Thoracic aorta (tissue), 2 donors: ENCODE results near the gene TMLHE. TPM values are rescaled to one million over a fixed set of nuclear protein-coding genes. Genes with fewer than 3 reads are reported as not detected.
A peak's percentile ranks its signal among the peaks of the same experiment; 100 is the strongest.

ENCODE experiments used
- ATAC-seq: fragments of 150-250 bp; one replicate; pipeline ENCODE4 v1.8.0; 2017; ENCODE audit warnings: low read depth; ENCODE audit not compliant: insufficient number of reproducible peaks, low FRiP score
- DNase-seq: peaks from one replicate; pipeline ENCODE4 v3.0.0-alpha.2; 2020; ENCODE audit warnings: low spot score
- H3K27ac ChIP-seq, 2 donors: fragments of 200-600 bp; sonication (generic); 1 replicate in 1 of 2; 2 replicates in 1 of 2; pipeline ENCODE4 v1.5.1; 2016; ENCODE audit warnings: mild to moderate bottlenecking in 2 of 2, moderate library complexity in 2 of 2
- H3K27me3 ChIP-seq: fragments of 200-600 bp; sonication (generic); replicated peaks from 2 replicates; pipeline ENCODE4 v1.6.0; 2016; ENCODE audit warnings: mild to moderate bottlenecking; ENCODE audit not compliant: insufficient read depth
- H3K36me3 ChIP-seq: fragments of 200-600 bp; sonication (generic); one replicate; pipeline ENCODE4 v1.5.1; 2016
- H3K4me1 ChIP-seq, 2 donors: fragments of 200-600 bp; sonication (generic); 1 replicate in 1 of 2; 2 replicates in 1 of 2; pipeline versions ENCODE4 v1.5.1 to v1.6.0; 2016; ENCODE audit warnings: low read depth in 2 of 2, mild to moderate bottlenecking in 1 of 2; ENCODE audit not compliant: control insufficient read depth in 1 of 2
- H3K4me3 ChIP-seq: fragments of 200-600 bp; sonication (generic); 2 replicates; pipeline ENCODE4 v1.5.1; 2016; ENCODE audit warnings: mild to moderate bottlenecking
- H3K9me3 ChIP-seq: fragments of 200-600 bp; sonication (generic); 2 replicates; pipeline ENCODE4 v1.5.1; 2016
- CTCF ChIP-seq: fragments of 200-600 bp; sonication (generic); IDR thresholded peaks from one replicate; pipeline ENCODE4 v1.5.1; 2019; ENCODE audit warnings: antibody characterized with exemption
- total RNA-seq, 2 donors: library from RNA; depleted of rRNA; stranded (reverse); fragments of >200 nt; gene quantifications; one replicate each; pipeline versions ENCODE4 v1.1.0 to v1.2.3, GENCODE V29; 2016

The TMLHE gene
- total RNA-seq, 2 donors from 2014 or later = 15.8 to 18.3 TPM

GRCh38 chrX:155611302-155611701 lies 1.4 kb downstream of the TMLHE start:
- H3K4me3 ChIP-seq = peak overlapping the region; percentile 71
- H3K4me1 ChIP-seq = peaks cover 0 to 9% of the 10 kb centered on the region in 2 donors
- no peaks in the 10 kb centered on the region for H3K9me3 ChIP-seq
- H3K27ac ChIP-seq = peak overlapping the region in 1 of 2 donors; percentile 73
- DNase-seq (no peak), ATAC-seq (no peak)
- no peaks in the 10 kb centered on the region for H3K27me3 ChIP-seq
- TF ChIP-seq CTCF = no peak
- H3K36me3 ChIP-seq = no peaks in the 10 kb centered on the region

- Histone ChIP-seq H3K36me3 (no peaks in the 10 kb centered on the region), H3K27me3 (no peaks in the 10 kb centered on the region), H3K4me1 (no peaks in the 10 kb centered on the region), H3K4me3 (no peak overlapping the region), H3K27ac (no peak overlapping the region), H3K9me3 (peaks cover 3% of the 10 kb centered on the region)
- DNase-seq = no peak
- no peak for ATAC-seq
- no peak for TF ChIP-seq CTCF
Observed at GRCh38 chrX:155592981-155593380, 19.8 kb downstream of the TMLHE start.

GRCh38 chrX:155592331-155592730 lies 20.4 kb downstream of the TMLHE start:
- H3K36me3 ChIP-seq = no peaks in the 10 kb centered on the region
- no peak for TF ChIP-seq CTCF
- no peaks in the 10 kb centered on the region for H3K27me3 ChIP-seq
- H3K4me3 ChIP-seq = no peak overlapping the region
- H3K9me3 ChIP-seq = peaks cover 3% of the 10 kb centered on the region
- no peaks in the 10 kb centered on the region for H3K4me1 ChIP-seq
- ATAC-seq = no peak
- no peak for DNase-seq
- no peak overlapping the region for H3K27ac ChIP-seq

- no peaks in the 10 kb centered on the region for H3K36me3 ChIP-seq
- H3K27ac ChIP-seq = no peak overlapping the region
- H3K27me3 ChIP-seq = no peaks in the 10 kb centered on the region
- H3K4me3 ChIP-seq = no peak overlapping the region
- no peak for TF ChIP-seq CTCF
- ATAC-seq (no peak), DNase-seq (no peak)
- no peaks in the 10 kb centered on the region for H3K9me3 ChIP-seq
- no peaks in the 10 kb centered on the region for H3K4me1 ChIP-seq
Observed at GRCh38 chrX:155577682-155578081, 35.1 kb downstream of the TMLHE start.

- Histone ChIP-seq H3K9me3 (no peaks in the 10 kb centered on the region), H3K27me3 (no peaks in the 10 kb centered on the region), H3K4me3 (no peak overlapping the region), H3K36me3 (no peaks in the 10 kb centered on the region), H3K27ac (no peak overlapping the region), H3K4me1 (no peaks in the 10 kb centered on the region)
- ATAC-seq = no peak
- no peak for DNase-seq
- no peak for TF ChIP-seq CTCF
Observed at GRCh38 chrX:155563099-155563498, 49.7 kb downstream of the TMLHE start.
